Epithelial cell of esophagus (primary cell): Measurements from ENCODE around the gene WIZ.

Experiments
- DNase-seq: peaks from one replicate; pipeline ENCODE4 v3.0.0; 2010; ENCODE audit warnings: low read depth
- H3K4me3 ChIP-seq: 2 replicates; pipeline ENCODE4 v1.5.1; 2011; ENCODE audit warnings: mild to moderate bottlenecking, low read length, control low read depth
- TF ChIP-seq, protein P1 (sequence below): IDR thresholded peaks from 2 replicates; pipeline ENCODE4 v1.5.1; 2011; ENCODE audit warnings: low read depth, mild to moderate bottlenecking, low read length, control low read depth, inconsistent platforms; ENCODE audit not compliant: insufficient read depth; ENCODE audit errors: missing control alignments

Gene WIZ

DNA sequence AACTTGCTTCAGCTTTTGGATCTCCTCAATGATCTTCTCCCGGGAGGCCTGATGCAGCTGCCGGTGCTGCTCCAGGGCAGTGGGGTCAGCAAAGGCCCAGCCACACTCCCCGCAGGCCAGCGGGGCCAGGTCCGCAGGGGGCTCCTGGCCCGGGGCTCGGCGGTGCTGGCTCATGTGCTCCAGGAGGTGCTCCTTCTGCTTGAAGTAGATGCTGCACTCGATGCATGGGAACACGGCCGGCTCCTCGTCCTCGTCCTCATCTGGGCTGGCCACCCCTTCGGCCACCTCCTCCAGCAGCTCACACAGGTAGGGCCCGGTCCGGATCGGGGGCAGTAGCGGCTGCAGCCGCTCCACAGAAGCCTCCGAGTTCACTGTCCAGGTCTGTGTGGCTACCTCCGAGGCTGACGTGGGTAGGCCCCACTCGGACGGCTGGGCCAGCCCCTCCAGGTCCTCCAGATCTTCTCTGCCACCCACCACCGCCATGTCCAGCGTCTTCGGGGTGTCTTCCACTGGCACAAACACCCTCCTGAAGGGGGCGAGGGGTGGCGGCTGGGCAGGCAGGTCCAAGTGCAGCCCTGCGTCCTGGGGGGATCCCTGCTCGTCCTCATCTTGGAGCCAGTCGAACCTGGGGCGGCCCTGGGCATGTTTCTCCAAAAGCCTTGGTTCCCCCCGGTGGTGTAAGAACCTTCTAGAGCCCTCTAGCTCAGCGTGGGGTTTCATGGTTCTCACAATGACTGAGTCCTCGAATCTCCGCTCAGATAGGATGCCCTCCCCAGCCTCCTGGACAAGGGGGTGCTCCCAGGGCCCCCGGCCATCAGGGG lies 9.7 kb downstream of the WIZ start:
- TF ChIP-seq, protein P1, sequence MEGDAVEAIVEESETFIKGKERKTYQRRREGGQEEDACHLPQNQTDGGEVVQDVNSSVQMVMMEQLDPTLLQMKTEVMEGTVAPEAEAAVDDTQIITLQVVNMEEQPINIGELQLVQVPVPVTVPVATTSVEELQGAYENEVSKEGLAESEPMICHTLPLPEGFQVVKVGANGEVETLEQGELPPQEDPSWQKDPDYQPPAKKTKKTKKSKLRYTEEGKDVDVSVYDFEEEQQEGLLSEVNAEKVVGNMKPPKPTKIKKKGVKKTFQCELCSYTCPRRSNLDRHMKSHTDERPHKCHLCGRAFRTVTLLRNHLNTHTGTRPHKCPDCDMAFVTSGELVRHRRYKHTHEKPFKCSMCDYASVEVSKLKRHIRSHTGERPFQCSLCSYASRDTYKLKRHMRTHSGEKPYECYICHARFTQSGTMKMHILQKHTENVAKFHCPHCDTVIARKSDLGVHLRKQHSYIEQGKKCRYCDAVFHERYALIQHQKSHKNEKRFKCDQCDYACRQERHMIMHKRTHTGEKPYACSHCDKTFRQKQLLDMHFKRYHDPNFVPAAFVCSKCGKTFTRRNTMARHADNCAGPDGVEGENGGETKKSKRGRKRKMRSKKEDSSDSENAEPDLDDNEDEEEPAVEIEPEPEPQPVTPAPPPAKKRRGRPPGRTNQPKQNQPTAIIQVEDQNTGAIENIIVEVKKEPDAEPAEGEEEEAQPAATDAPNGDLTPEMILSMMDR = no peak
- H3K4me3 ChIP-seq = no peak overlapping the region
- DNase-seq = no peak

DNA sequence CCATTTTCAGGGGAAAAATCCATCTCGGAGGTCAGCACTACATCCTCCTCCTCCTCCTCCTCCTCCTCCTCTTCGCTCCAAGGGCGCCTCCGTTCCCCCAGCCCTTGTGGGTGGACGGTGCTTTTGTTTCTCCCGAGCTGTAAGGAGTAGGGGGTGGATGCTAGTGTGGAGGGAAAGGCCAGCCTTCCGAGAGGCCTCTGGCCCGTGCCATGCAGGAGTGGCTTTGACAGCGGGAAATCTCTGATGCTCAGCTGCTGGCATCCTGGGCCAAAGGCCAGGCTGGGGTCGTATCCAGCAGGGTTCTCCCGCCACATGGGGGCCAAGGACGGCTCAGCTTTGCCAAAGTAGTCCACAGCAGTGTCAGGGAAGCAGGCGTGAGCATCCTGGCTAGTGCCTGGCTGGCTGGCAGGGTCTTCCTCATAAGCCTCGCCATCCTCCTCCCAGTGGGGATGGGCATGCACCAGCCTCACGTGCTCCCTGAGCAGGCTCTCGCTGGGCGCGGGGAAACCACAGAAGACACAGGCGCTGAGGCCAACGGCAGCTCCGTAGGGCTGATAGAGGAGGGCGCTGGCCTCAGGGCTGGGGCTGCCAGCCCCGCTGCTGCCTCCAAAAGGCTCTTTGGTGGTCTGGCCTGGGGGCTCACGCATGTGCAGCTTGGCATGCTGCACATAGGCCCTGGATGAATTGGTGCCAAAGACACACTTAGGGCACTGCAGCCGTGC lies 10.5 kb downstream of the WIZ start:
- TF ChIP-seq, protein P1 = no peak
- DNase-seq = no peak
- H3K4me3 ChIP-seq = no peak overlapping the region

DNA sequence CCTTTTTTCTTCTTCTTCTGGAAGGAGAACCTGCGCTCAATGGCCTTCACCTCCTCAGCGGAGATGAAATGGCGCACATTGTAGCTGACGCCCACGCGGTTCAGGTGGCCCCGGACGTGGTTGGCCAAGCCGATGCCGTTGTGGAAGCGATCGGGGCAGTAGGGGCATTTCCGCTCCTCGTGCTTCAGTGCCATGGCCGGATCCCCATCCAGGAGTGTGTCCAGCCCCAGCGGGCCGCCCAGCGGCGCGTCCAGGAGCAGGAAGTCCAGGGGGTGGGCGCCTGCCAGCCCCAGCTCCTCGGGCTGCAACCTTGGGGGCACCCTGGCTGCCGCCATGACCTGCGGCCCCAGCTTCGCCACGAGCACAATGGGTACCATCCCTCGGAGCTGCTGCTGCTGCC lies 11.2 kb downstream of the WIZ start:
- TF ChIP-seq, protein P1 = no peak
- no peak for DNase-seq
- H3K4me3 ChIP-seq = no peak overlapping the region

DNA sequence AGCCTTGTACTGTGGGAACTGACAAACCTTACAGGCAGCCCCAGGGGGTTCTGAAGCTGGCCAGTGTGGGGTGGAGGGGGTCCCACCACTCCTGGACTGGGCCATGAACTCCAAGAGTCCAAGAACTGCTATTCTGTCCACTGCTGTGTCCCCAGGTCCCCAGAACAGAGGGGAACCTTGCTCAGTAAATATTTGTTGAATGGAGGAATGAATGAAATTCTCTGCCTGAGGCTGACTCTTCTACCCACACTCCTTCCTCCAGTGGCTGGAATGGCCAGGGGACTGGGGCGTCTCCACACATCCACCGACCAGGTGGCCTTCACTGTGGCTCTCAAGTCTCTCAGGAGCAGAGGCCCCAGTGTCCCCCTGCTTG lies 11.6 kb downstream of the WIZ start:
- TF ChIP-seq, protein P1 = no peak

DNA sequence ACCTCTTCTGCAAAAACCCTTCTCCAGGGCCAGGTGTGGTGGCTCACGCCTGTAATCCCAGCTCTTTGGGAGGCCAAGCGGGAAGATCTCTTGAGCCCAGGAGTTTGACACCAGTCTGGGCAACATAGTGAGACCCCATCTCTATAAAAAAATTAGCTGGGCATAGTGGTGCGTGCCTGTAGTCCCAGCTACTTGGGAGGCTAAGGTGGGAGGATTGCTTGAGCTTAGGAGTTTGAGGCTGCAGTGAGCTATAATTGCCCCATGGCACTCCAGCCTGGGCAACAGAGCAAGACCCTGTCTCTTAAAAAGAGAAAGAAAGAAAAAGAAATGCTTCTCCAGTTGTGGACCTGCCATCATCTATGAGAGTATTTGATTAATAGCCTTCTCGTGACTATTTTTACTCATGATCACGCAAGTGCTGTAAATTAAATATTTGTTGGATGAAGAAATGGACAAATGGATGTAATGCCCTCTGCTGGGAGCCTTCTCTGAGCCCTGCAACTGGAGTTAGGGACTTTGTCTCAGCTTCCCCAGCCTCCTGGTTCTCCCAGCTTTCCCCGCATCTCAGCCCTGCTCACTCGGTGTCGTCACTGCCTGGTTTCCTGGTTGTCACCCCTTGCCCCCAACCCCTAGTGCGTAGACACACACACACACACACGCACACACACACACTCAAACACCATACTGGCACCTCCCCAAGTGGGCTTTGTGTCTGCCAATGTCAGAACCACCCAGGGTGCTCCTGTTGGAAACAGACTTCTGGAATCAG lies 12.2 kb downstream of the WIZ start:
- TF ChIP-seq, protein P1 = no peak
- no peak for DNase-seq
- H3K4me3 ChIP-seq = no peak overlapping the region

More for the DNA sequence above, 11.6 kb downstream of the WIZ start:
- DNase-seq = no peak
- no peak overlapping the region for H3K4me3 ChIP-seq

DNA sequence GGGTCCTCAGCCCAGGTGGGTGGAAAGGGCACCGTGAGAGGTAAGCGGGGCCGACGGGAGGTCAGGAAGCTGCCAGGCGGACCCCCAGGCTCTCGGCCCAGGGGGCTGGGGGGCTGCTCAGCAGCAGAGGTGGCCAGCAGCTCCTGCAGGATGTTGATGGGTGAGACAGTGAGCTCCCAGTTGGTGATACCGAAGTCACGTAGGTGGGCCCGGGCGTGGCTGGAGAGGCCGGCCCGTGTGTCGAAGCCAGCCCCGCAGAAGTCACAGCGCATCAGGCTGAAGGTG lies 13.0 kb downstream of the WIZ start:
- no peak for DNase-seq
- H3K4me3 ChIP-seq = no peak overlapping the region
- TF ChIP-seq, protein P1 = no peak
